ENCODE results near the gene ARHGEF39.
"Not testable (repeated sequence)": the region's sequence is repeated elsewhere in the genome, so short reads cannot be mapped to it uniquely, and the experiment has no call there.

Gene ARHGEF39

GRCh38 chr9:35618325-35618727 is 46.7 kb downstream of the ARHGEF39 start, which contains the start of gene CD72:
Gene CD72 (minus strand): TSS chr9:35618413. CDS start chr9:35618303, 110 bp downstream.
- ATAC-seq, result no peak

DNA sequence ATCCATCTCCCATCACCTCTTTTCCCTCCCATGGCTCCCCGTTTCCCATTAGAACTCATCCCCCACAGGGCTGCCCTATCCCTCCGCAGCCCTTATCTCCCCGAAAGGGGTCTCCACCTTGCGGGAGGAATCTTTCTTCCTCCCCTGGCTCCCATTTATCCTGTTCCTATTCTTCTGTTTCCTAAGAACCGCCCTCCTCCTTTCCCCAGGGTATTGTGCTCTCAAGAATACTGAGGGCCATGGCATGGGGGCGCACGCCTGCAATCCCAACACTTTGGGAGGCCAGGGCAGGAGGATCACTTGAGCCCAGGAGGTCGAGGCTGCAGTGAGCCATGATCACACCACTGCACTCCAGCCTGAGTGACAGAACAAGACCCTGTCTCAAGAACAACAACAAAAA is 47.4 kb downstream of the ARHGEF39 start:
- no peak for ATAC-seq

DNA sequence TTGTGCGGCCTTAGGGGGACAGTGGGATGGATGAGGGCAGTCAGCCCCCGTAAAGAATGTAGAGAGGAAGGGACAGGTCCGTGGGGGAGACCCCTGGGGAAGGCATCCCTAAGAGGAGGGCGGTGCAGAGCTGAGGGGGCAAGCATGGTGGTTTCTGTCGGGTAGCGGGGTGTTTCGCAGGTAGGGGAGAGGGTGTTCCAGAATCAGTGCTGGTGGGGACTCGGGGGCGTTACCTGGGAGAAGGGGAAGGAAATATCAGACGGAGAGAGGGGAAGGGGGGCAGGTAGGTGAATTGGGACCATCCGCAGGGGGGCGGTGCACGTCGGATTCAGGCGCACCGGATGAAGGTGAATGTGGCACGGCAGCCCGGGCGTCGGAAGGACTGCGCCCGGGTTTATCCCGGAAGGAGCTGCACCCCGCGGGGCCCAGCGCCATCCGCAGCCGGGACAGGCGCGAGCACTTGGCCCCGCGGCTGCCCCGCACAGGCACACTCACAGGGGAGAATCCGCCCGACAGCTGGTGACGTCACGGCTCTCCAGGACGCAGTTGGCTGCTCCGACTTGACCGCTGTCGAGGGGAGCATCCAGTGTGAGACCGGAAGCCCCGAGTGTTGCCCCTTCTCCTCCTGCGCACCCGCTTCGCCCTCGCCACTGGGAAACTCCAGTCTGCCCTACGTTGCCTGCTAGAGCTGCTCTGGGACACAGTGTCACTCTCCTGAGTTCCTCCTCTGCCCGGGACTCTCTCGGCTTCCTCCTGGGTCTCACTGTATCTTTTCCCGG is 48.1 kb downstream of the ARHGEF39 start:
- ATAC-seq, result peak; percentile 58 to 60

DNA sequence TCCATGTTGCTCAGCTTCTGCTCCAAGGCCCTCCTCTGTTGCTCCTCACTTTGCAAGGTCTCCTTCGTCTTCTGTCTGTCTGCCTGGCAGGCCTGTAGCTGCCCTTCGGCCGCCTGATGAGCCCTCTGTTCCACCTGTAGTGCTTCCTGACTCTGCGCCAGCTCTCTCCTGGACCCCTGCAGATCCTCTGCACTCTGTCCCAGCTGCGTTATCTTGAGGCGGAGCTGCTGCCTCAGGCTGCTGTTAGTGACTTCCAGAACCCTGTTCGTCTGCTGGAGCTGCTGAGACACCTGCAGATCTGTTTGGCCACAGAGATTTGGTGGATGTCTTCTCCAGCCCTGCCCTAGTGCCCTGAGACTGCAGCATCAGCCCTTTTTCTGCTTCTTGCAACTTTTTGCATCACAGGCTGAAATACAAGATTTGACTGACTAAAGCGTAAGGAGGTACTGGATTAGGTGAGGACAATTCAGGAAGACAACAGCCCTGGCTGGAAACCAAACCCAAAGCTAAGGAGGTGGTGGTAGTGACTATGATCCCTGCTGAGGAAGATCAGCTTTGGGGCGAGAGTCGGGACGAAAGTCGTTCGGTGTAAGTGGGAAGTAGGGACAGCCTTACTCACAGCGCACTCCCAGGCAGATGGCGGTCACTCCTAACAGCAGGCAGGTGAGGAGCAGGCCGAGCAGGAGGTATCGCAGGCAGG is 48.9 kb downstream of the ARHGEF39 start:
- no peak for ATAC-seq

DNA sequence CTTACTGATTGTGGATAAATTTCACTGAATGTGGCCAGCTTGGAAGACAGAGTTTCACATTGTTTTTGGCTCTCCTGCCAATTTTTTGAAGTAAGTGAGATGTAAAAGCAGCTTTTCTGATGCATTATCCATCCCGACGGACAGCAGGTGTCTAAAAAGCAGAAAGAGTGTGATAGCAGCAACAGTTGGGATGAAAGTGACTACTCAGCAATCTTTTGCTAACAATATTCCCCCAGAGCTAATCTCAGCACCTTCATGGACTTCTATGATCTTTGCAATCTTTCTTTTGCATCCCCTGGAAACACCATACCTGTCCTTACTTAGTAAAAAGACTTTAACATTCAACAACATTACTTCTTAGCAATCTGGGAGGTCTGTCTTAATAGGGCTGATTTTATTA is 52.2 kb downstream of the ARHGEF39 start:
- ATAC-seq, result no peak

GRCh38 chr9:35612066-35612465 is 52.9 kb downstream of the ARHGEF39 start:
- not testable (repeated sequence) for ATAC-seq

GRCh38 chr9:35611230-35611797 is 53.7 kb downstream of the ARHGEF39 start:
- peak; percentile 84 to 89 for ATAC-seq

GRCh38 chr9:35609820-35610163 is 55.2 kb downstream of the ARHGEF39 start:
- ATAC-seq, result no peak
